Stimulated activated CD8-positive, alpha-beta memory T cell treated with anti-CD3 and anti-CD28 coated beads, Interleukin-7, amount 100 ng/mL, for 4 hours (primary cell): ENCODE results near the gene KLC1.

Experiments used
- DNase-seq, 2 donors: peaks; one replicate each; pipeline ENCODE4 v3.0.0-alpha.2; 2020; ENCODE audit warnings: low read depth in 2 of 2

KLC1 gene

DNA sequence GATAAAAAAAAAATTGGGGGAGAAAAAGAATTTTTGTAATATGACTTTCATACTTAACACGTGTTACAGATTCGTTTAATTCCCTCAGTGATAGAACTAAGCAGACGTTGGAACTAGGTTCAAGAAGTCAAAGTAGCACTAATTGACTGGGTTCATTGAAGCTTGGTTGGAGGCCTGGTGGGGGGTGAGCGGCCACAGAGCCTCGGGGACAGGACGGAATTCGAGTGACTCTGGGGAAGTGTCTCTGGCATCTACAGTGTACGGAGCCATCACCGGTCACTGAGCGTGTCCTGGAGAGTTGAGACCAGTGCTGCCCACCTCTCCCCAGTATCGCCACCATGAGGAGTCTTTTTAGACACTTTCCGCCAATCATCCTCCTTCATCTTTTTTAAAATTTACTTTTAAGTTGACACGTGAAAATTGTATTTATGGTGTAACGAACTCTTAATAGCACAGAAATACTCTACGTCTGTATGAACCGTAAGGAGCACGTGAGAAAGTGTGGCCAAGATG, 87.9 kb downstream of the KLC1 start:
- DNase-seq, result no peak

DNA sequence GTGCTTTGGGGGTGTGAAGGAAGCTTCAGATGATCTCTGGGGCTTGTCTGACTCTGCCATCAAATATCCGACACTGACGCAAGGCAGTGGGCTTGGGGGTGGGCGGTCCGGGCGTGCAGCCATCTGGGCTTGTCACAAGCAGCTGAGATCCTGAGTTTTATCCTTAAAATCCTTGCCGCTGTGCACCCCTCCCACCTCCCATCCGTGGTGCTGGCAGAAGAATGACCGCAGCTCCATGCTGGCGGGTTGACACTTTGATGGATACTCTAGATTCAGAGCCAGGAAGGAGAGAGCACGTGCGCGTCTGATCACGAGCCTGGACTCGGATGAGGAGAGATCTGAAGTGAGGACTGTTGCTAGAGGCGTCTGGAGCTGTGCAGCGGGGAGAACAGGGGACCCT, 89.6 kb downstream of the KLC1 start:
- no peak for DNase-seq

DNA sequence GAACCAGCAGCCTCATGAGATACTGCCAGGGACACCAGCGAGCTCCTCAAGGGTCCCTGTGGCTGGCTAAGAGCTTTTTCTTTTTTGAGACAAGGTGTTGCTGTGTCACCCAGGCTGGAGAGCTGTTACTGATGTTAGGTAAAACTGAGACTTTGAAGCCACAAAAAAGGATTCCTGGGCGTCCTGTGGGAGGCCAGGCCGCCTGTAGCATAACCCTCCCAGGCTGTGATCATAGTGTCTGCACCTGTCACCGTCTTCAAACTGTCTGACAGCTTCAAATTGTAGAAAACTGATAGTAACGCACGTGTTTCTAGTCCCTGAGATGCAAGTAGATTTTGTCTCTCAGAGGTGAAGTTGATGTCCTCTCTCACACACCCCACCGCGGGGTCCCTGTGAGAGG, 90.7 kb downstream of the KLC1 start:
- DNase-seq, result no peak

DNA sequence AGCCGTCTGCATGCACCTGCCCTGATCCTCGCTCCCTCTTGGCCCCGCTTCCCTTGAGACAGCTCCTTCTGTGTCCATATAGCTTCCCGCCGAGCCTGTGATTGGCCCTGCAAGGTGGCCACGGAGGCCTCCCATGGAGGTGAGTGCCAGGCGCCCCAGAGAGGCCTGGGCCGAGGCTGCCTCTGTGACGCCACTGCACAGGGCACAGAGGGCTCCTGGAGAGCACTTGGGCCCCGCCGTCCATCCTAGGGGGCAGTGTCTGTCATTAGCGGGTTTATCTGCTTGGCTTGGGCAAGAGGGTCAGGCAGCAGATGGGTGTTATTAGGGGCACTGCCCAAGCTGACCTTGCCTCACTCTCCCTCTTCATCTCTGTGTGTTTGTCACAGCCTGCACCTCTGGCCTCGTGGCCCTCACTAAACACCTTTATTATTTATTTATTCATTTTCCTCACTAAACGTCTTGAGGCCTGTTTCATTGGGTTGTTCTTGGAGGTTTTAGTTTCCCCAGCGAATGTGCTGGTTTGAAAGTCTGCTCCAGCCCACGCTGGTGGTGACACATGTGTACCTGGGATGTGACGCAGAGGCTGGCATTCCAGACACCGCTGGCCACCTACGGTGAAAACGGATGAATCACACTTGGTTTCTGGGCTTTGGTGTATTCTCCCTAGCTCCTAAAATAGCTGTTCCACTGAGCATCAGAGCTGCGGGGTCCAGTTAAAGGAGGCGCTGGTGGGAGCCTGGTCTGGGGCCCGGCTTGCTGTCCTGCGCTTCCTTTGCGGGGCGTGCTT, 92.5 kb downstream of the KLC1 start:
- DNase-seq, result no peak

DNA sequence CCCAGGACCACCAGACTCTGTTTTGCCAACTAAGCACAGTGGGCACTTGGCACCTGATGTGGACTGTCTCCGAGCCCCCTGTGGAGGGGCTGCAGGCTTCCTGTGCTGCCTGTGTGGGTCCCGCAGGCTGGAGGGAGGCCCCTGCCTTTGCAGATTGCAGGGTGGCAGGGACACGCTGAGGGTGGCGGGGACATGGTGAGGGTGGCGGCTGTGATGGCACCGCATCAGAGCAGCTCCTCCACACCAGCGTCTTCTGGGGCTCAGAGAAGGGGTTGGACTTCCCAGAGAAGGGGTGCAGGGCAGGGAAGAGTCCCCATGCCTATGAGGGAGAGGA, 94.7 kb downstream of the KLC1 start:
- no peak for DNase-seq

DNA sequence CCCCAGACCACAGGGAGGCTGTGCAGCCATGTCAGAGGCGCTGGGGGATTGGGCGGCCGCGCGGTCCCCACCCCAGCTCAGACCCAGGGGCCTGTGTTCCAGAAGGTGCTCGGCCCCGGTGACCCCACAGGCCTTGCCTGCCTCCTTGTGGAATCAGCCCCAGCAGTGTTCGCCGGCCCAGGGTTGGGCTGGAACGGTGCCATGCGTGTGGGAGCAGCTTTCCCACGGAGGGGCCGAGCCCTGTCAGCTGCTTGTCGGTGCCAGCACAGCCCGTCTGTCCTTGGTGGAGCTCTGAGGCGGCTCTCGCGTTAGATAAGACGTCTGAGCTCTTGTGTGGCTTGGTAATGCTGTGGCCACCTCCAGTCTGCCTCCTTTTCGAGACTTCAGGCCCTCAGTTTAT, 95.1 kb downstream of the KLC1 start:
- DNase-seq, result no peak

DNA sequence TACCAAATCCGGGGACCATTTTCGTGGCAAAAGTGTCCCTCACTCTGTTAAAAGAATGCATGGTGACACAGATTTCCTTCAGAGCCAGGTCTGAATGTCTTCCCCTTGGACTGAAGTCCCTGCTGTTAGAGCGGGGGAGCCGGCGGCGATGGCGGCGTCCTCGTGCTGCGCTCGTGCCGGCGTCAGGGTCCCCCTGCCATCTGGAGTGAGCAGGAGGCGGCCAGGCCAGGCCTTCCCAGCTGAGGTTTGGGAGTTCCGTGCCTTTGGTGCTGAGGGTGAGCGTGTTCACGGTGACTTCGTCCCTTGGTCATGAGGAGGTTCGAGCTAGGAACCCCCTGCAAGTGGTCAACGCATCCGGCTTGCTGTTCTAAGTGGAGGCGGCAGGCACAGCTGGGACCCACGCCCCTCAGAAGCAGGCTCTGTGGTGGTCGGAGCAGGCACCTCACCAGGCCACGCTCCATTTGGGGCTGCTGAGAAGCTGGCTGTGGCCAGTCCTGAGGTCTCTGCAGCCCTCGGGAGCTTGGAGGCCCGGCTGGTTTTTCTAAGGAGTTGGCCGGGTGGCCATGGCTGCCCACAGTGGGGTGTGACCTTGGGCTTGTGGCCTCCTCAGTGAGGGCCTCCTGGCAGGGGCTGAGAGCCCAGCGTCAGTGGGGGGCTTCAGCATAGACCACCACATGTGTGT, 96.1 kb downstream of the KLC1 start:
- DNase-seq, result no peak

DNA sequence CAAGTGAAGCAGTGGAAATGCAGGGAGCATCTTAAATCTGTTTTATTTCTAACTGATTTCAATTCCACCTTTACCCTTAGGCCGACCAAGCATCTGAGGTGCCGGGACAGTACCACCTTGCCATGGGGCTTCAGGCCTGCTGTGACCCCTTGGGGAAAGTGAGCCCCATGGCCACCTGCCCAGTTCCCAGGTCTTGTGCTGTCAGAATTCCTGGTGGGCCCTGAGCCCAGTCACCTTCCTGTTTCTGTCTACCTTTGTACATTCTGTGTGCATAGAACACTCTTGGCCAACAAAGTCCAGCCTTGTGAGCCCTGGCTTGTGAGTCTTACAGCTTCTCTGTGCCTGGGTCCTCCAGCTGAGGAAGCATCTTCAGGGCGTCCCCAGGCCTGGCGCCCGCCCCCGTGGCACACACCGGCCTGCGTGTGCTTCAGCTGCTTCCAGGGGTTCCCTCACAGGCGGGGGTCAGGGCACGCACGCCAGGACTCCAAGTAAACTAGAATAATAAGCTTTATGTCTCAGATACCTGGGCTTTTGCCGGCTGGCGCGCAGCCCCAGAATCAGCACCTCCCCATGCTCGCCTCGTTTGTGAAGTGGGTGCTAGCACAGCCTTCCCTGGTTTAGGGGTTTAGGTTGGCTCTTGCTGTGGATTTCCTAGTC, 96.9 kb downstream of the KLC1 start:
- no peak for DNase-seq

DNA sequence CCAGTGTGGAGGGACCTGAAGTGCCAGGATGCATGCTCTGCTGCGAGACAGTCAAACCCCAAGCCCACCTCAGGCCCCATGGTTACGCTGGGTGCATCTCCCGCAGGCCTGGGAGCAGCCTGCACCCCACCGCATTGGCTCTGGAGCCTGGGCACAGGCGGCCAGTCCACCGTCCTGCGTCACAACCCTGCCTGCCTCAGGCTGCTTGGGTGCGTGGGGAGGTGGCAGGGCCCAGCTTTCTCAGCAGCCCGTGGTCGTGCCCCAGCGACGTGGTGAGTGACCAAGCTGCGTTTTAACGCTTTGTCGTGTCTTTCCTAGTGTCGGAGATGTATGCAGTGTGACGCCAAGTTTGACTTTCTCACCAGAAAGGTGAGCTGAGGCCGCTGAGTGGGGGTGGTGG, 97.5 kb downstream of the KLC1 start:
- DNase-seq, result no peak

DNA sequence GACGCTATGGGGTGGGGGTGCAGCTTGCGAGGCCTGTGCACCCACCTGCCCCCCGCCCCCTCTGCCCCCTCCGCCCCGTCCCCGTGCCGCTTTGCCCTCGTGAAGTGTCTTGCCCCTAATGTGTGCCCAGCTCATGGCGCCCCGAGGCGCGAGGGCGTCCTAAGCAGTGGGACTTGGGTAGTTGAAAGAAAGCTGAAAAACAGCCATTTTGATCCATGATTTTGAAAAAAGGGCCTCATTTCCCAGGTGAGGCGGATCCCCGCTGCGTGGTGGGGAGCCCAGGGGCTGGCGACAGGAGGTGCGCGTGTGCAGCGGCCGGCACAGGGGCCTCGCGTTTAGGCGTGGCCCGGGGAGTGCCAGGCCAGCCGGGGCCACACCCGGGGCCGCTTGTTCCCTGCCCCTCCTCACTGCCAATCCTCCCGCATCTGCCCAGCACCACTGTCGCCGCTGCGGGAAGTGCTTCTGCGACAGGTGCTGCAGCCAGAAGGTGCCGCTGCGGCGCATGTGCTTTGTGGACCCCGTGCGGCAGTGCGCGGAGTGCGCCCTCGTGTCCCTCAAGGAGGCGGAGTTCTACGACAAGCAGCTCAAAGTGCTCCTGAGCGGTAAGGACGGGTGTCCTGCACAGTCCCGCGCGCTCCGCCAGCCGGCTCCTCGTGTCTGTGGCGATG, 98.4 kb downstream of the KLC1 start:
- DNase-seq, result no peak

DNA sequence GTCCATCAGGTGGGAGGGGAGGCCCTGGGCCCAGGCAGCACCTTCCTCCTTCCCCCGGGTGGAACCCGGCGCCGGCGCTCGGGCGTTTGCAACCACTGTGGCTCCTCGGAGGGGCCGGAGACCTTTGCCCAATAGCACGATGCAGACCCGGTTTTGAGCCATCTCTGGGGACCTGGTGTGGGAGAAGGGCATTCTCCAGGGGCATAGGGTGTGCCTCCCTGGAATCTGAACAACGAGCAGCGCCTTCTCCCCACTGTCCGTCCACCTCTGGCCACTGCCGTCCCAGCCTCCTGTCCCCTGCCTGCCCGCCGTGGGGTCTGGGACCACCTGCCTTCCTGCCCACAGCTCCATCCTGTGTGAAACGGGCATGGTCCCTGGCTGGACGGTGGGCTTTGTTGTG, 99.1 kb downstream of the KLC1 start:
- no peak for DNase-seq

DNA sequence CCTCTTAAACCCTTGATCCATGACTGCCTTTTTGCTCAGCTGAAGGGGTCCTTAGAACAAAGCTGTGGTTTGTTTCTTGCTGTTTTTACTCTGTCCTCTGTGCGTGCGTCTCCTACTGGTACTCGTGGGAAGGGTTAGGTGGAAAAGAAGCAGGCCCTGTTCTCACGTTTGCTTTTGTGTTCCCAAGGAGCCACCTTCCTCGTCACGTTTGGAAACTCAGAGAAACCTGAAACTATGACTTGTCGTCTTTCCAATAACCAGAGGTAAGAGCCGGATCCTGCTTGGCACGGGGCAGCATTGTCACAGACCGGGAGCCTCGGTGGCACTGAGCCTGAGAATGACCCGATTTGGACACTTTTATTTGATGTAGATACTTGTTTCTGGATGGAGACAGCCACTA, 99.7 kb downstream of the KLC1 start:
- DNase-seq, result no peak

DNA sequence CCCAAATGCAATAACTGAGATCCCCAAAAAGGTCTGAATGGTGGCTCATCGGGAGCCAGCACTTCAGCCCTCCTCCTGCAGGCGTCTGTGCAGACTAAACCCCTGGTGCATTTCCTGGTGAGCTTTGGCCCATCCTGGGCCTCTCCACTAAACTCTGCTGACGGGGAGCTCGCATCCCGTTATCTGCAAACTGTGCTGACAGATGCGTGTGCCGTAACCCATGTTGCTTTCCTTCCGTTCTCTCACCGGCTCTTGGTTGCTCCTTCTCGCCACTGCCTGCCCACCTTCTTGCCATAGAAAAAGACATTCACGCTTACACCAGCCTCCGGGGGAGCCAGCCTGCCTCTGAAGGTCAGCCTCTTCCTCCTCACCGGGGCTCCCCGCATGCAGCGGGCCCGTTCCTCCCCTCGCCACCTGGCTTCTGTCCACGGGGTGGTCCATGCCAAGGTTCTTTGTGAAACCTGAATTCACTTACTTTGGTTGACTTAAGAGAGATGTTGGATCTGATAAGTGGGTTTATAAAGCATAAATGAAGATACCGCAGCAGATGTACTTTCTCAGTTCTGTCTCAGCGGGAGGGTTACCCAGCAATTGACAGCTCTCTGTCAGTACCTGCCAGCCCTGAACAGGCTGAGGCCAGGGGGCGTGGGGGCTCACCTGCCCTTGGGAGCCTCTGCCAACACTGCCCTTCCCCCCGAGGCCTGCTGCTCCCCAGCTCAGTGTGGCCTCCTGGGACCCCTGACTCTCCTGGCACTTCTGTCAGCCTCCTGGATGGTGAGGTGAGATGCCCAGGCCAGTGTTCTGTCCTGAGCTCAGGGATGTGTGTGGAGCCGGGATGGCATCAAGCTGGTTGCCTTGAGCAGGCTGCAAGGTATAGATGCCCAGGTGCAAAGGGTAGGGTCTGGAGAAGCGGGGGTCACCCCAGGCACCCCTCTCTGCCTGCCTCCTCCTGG, 100.8 kb downstream of the KLC1 start:
- no peak for DNase-seq

DNA sequence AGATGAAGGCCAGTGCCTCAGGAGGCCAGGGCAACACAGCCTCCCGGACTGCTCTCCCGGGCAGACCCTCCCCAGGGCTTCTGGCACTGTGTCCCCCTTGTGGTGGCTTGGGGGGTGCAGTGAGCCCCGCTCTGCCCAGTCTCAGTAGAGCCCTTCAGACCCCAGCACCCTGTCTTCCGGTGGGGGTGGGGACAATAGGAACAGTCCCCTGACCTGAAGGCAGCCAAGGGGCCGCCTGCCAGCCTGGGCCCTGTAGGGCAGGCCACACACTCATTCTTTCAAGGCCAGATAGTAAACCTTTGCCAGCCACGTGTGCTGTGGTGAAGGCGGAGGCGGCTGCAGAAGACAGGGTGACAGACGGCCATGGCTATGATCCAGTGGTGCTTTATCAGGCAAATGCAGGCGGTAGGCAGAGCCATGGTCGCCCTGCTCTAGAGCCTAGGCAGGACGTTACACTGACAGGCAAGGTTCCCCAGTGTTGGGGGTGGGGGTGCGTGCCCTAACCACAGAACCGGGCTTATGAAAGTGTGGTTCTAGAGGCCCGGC, 101.6 kb downstream of the KLC1 start:
- no peak for DNase-seq

DNA sequence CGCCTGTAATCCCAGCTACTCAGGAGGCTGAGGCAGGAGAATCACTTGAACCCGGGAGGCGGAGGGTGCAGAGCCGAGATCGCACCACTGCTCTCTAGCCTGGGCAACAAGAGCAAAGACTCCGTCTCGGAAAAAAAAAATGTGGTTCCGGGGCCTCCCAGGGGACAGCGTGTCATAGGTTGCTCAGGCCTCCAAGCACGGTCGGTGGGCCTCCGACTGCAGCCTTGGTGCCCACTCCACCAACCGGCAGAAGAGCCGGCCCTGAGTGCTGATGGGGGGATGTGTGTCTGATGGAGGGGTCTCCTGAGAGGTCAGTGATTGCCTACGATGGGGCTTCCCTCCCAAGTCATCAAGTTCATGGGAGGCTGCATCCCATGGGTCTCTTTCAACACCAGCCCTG, 102.5 kb downstream of the KLC1 start:
- no peak for DNase-seq

DNA sequence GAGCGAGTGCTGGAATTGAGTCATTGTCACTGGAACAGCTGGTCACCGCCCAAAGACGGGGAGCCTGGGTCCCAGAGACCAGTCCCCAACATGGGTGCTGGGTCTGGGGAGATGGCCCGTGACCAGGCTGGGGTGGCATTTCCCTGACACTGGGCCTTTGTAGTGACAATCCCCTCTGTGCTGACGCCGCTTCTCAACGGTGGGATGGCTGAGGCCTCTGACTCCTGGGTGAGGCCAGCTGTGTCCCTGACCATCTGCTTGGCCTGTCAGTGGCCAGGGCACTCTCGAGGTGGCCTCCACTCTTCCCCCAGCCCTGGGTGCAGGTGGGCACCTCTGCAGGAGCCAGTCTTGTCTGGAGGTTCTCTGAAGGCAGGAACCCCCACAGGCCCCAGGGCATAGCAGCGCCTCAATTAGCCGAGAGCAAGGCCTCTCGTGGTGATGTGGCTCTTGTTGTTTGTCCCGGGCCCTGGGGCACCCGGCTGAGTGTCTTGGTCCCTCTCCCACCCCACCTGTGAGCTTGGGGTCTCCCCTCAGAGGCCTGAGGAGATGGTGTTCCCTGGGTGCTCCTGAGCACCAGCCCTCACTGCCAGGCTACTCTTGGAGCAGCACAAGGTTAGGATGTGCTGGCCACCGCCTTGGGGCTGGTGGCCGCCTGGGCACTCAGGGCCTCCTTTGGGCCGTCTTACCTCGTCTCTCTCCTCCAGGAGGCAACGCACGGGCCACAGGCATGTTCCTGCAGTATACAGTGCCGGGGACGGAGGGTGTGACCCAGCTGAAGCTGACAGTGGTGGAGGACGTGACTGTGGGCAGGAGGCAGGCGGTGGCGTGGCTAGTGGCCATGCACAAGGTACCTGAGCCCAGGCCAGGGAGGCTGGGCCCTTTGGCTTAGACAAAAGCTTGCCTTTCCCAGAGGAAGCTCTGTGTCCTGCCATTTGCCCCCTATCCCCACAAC, 103.2 kb downstream of the KLC1 start:
- DNase-seq, result no peak

DNA sequence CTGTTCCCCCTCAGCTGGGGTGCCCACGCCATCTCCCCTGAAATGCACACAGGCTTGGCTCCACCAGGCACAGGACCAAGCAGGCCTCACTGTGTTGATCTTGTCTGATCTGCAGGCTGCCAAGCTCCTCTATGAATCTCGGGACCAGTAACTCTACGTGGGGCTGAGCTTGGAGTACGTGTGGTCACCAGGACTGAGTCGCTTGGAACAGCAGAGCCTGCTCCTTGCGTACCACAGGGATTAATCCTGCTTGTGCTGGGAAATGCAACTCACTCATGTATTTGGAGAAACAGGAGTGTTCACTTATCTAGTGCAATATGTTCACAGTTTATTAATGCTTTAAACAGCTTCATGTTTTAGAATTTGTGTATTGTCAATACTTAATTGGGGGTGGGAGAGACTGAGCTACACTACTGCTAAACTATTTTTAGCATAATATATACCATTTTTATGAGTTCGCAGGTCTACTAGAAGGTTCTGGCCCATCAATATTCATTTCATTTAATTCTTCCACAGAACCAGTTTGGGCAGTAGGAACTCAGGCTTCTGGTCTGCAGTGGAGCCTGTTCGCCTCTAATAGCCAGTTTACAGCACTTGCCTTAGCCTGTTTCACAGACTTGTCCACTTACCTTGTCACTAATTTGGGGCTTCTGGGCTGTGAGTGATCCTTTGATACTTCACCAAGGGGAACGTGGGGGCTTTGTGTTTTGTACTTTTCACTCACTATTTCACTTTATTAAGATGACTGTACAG, 104.0 kb downstream of the KLC1 start:
- no peak for DNase-seq

DNA sequence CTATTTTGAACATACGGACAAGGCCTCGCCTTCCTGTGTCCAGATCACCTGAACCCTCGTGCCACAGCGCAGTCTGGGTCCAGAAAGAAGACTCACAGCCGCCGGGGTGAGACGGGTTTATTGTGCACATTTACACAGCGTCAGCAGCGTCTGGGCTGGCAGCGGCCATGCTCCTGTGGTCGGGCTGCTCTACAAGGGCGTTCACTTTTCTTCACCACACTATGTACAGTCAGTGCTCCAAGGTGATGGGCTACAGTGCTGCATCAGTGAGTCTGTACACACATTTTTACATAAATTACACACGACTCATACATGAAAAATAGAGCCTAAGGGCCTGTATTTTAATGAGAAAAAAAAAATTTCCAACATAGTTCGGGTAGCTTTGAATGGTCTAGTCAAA, 104.6 kb downstream of the KLC1 start:
- DNase-seq, result no peak
